Breast epithelium (tissue), 3 donors: ENCODE data around the gene CCNE1.

ENCODE experiments used
- CTCF ChIP-seq, 3 donors: fragments of 450-650 bp; IDR thresholded peaks; one replicate each; pipeline ENCODE4 v1.5.1; 2016 to 2017; ENCODE audit warnings: antibody characterized with exemption in 3 of 3, mild to moderate bottlenecking in 3 of 3, moderate library complexity in 3 of 3
- POLR2AphosphoS5 ChIP-seq, 3 donors: sonication (generic); formaldehyde crosslinking; IDR thresholded peaks; one replicate each; pipeline ENCODE4 v1.6.1; 2017; ENCODE audit warnings: antibody characterized with exemption in 3 of 3

GRCh38 chr19:29812080-29812880, 489 bp downstream of the CCNE1 start:
- no peak for TF ChIP-seq CTCF (IDR thresholded peaks at IDR 0.05)
- TF ChIP-seq POLR2AphosphoS5 (IDR thresholded peaks at IDR 0.05), result no peak
